HG03196 (cell line): ENCODE results near the gene CCDC102A.

Source experiments
- ATAC-seq: cut with Tn5 transposase; IDR thresholded peaks from one replicate; pipeline ENCODE4 v1.9.1; 2021; ENCODE audit not compliant: unreplicated experiment

Gene CCDC102A

GRCh38 chr16:57479976-57480753, 56.2 kb downstream of the CCDC102A start:
- ATAC-seq, result no peak

GRCh38 chr16:57479205-57479975, 57.0 kb downstream of the CCDC102A start:
- no peak for ATAC-seq

DNA sequence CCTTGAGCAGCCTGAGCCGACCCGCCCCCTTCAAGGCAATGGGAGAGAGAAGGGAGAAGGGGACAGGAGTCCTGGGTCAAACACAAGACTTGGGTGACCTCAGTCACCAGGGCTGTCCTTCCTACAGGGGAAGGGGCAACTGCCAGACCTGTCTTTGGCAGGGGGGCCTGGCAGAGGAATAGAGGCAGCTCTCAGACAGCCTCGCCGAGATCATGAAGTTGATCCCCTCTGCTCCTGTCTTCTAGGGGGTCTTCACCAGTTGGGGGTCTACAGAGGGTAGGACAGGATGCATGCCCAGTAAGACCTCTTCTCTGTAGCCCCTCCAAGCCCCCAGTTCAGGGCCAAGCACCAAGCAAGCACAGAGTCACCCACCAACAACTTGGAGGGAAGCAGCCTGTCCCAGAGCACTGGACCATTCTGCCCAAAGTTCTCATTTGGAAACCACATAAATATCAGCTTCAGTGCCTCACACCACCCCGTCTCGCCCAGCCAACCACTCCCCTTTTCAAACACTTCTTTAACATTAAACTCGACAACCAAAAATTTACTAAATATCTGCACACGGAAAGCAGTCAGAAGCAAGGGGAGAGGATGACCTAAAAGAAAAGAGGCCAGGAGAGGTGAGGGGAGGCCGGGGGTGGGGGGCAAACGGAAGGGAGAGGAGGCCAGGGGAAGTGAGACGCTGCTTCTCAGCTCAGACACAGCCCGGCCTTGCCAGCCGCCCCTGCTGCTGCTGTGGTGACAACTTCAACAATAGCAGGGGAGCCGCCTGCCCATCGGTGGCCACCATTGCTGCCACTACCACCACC, 57.8 kb downstream of the CCDC102A start:
- no peak for ATAC-seq

DNA sequence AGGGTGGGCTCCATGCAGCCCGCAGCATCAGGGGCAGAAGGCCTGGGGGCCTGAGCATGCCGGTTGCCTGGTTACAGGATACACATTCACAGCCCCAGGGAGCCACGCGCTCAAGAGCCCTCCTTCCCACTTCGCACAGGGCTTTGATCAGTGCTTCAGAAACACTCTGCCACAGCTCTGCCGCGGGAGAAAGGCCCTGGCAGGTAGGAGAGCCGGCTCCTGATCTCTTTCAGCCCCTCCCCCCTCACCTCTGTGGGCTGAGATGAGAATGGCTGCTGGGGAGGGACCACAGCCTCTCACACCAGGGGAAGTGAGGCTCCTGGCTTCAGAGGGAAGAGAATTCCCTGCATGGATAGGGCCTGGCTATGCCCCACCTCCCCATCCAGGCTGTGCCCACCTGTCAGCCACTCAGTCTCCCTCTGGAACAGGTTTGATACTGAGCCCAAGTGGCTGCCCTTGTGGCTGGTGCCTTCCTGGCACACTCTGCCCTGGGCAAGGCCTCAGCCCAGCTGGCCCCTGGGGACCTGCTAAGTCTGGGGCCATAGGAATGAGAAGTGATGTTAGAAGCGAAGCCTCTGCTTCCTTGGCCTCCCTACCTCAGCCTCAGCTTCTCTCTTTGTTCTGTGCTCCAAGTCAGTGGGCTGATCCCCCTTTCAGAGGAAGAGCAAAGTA, 58.7 kb downstream of the CCDC102A start:
- no peak for ATAC-seq

- ATAC-seq, result no peak
These were observed 59.6 kb downstream of the CCDC102A start for GRCh38 chr16:57476546-57477410.

DNA sequence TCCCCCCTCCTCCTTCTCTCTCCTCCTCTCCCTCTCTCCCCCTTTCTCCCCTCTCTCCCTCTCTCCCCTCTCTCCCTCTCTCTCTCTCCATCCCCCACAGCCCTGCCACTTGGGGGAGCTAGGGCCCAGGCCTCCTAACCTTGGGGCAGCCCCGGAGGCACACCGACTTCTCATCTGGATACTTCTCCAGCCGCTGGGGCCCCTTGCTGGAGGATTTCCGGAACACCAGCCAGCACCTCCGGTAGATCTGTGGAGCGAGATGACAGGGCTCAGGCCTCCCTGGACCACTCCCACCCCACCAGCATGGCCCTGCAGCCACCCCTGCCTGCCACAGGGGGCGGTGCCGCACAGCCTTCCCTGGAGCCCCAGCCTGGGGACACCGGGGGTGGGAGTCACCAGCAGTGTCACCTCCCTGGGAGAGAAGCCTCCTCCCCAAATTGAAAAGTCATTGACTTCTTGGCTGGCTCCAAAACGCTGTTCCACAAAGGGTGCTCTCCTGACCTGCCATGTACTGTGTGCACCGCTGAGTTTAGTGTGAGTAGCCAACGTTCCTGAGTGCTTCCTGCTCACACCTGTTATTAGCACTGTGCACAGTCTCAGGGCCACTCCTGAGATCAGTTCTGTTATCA, 60.5 kb downstream of the CCDC102A start:
- peak; percentile 79 for ATAC-seq

GRCh38 chr16:57474671-57475661, 61.4 kb downstream of the CCDC102A start:
- ATAC-seq, result no peak

- no peak for ATAC-seq
These were observed 62.5 kb downstream of the CCDC102A start for GRCh38 chr16:57473906-57474305.

DNA sequence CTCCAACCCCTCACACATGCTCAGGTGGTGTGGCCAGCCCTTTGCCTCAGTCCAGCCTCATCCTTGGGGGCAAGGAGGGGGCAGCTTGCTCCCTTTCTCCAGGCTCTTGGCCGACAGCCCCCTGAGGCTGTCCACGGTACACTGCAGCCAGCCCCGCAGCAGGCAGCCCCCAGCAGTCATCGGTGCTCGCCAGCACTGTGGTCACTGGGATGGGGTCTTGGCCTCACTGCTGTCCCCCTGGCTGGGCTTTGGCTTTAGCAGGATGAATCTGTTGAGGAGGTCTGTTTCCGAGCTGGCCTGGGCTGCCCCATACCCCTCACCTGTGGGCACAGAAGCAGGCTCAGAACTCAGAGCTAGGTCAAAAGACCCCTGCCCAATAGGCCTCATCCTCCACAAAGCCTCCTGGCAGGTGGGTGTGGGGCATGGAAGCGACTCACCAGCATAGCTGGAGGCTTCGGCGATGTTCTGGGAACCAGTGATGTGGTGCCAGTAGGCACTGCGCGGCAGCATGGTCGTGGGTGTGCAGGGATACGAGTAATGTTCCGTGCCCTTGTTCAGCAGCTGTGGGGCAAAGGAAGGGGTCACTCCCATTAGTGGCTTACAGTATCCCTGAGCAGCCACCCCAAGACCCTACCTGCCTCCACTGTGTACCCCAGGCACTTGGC, 63.1 kb downstream of the CCDC102A start:
- no peak for ATAC-seq

GRCh38 chr16:57472665-57473060, 63.7 kb downstream of the CCDC102A start:
- ATAC-seq, result no peak

- no peak for ATAC-seq
These were observed 64.3 kb downstream of the CCDC102A start for GRCh38 chr16:57471852-57472664.

DNA sequence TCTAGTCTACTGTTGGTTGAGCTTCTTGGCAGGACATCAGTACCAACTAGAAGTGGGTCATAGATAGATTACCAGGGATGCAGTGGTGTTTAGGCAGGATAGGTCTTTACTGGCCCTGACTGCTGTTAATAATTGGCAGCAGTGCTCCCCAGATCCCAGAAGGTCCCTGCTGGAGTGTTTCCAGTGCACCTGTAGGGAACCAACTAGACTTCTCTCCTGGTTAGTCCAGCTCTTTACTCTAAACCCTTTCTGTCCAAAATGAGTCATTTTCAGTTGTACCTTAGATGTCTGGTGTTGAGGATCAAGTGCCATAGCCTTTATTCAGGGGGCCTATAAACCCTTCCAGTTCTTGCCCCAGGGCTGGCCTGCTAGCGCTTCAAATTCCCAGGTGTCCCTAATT, 65.2 kb downstream of the CCDC102A start:
- ATAC-seq, result no peak

DNA sequence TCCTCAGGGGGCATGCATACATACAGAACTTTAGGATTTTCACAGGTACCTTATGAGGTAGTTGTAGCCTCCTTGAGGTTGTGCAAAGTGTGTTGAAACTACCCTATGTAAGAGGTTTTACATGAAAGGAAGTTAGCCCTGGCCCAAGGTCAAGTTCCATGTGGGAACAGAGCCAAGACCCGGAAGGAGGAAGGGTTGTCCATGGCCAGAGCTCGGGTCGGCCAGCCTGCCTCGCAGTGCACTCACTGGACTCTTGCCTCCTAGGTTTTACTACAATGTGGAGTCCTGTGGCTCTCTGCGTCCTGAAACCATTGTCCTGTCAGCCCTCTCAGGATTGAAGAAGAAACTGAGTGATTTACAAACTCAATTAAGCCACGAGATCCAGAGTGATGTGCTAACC, 65.7 kb downstream of the CCDC102A start:
- ATAC-seq, result no peak

GRCh38 chr16:57469917-57470470, 66.4 kb downstream of the CCDC102A start:
- no peak for ATAC-seq

- ATAC-seq, result no peak
These were observed 67.3 kb downstream of the CCDC102A start for GRCh38 chr16:57469046-57469445.

GRCh38 chr16:57468346-57468745, 68.0 kb downstream of the CCDC102A start:
- ATAC-seq, result no peak

DNA sequence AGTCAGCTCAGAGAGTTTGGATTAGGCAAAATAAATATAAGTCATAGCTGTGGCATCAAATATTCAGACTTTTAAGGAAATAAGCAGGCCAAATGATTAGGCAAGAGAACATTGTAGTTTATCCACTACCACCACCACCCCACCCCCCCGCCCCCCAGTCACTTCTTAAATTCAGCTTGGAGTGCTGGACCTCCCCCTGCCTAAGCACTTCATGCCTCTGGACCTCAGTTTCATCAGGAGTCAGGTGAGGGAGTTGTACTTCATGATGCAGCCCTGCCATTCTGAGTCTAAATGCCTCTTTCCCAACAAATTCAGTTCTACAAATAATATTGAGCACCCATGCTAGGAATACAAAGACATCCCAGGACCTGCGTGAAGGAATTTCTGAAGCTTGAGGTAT, 71.8 kb downstream of the CCDC102A start:
- no peak for ATAC-seq
